Lung (tissue), 5 donors: ENCODE data around the gene CUL4B. TPM values are rescaled to one million over a fixed set of nuclear protein-coding genes. Genes with fewer than 3 reads are reported as not detected.

Source experiments
- polyA plus RNA-seq, 2 donors: library from polyadenylated mRNA; stranded (reverse); fragments of 200-250 nt; gene quantifications; one replicate each; pipeline ENCODE4 v1.2.1, GENCODE V29; 2013
- small RNA-seq: library from RNA; depleted of rRNA; stranded (forward); fragments of <200 nt; gene quantifications from one replicate; pipeline ENCODE3, GENCODE V24; 2014; ENCODE audit warnings: low replicate concordance
- total RNA-seq, 2 donors: library from RNA; depleted of rRNA in 1 of 2; stranded (reverse); fragments of >200 nt in 1 of 2; gene quantifications; one replicate each; pipeline ENCODE4 v1.2.1, GENCODE V29; 2014 to 2021
- donor health status: Bipolar disorder and iron deficiency.
- donor health status: healthy.
- donor health status: DM: yes; HTN: yes; CAD: no.

The CUL4B gene
- total and polyA plus RNA-seq, 4 donors: 15.2 to 61.2 (median 24.3) TPM

Small RNA genes lying within 50 kb of the gene (small RNA-seq; reads per million reads assigned to genes)
- gene RNU7-37P: not detected

Other genes starting within 250 kb of the CUL4B start
- under 1 TPM; 0.54 to 0.80 TPM for gene TMEM255A, start 249.5 kb downstream of the CUL4B start, total RNA-seq
- under 1 TPM; 0.20 to 0.37 TPM for gene TMEM255A, start 249.5 kb downstream of the CUL4B start, polyA plus RNA-seq
- not detected for gene ATP1B4, start 198.9 kb downstream of the CUL4B start, total RNA-seq
- gene ATP1B4, start 198.9 kb downstream of the CUL4B start, polyA plus RNA-seq: not detected
- 100 to 1,000 TPM in 1 of 2 donors, 10 to 100 TPM in 1; 96.7 to 102 TPM for gene LAMP2, start 91.7 kb downstream of the CUL4B start, total RNA-seq
- gene LAMP2, start 91.7 kb downstream of the CUL4B start, polyA plus RNA-seq: 100 to 1,000 TPM in 1 of 2 donors, 10 to 100 TPM in 1; 35.0 to 100 TPM
- gene MCTS1, start 43.1 kb upstream of the CUL4B start, total RNA-seq: 10 to 100 TPM; 22.6 to 35.4 TPM
- gene MCTS1, start 43.1 kb upstream of the CUL4B start, polyA plus RNA-seq: 10 to 100 TPM; 42.2 to 43.2 TPM
- 10 to 100 TPM; 19.3 to 28.2 TPM for gene C1GALT1C1, start 69.1 kb upstream of the CUL4B start, total RNA-seq
- 10 to 100 TPM; 20.1 to 31.4 TPM for gene C1GALT1C1, start 69.1 kb upstream of the CUL4B start, polyA plus RNA-seq